SK-N-SH (cell line): ENCODE results near the gene ZNF101. TPM values are rescaled to one million over a fixed set of nuclear protein-coding genes. Genes with fewer than 3 reads are reported as not detected.

ENCODE experiments used
- CTCF ChIA-PET: fragments of 300-600, 350-600 bp; formaldehyde crosslinking; extraction: SDS; loops from one replicate; lab custom pipeline; 2021; lab: Yijun Ruan, JAX
- POLR2A ChIA-PET: fragments of 350-600 bp; sonication (Branson Sonifier 250); formaldehyde crosslinking; extraction: SDS; loops from one replicate; lab custom pipeline; 2020; ENCODE audit warnings: antibody characterized with exemption, inconsistent platforms; lab: Yijun Ruan, JAX
- DNase-seq: peaks from one replicate; pipeline ENCODE4 v3.0.0; 2012
- H2AFZ ChIP-seq: fragments of 200-600 bp; sonication (generic); 2 replicates; pipeline ENCODE4 v1.8.1; 2016; ENCODE audit warnings: antibody characterized with exemption, mild to moderate bottlenecking, low read depth
- H3F3A ChIP-seq: fragments of 200-600 bp; sonication (generic); replicated peaks from 2 replicates; pipeline ENCODE3; 2016; ENCODE audit warnings: antibody characterized with exemption, mild to moderate bottlenecking; ENCODE audit not compliant: insufficient read depth
- H3K27ac ChIP-seq, 2 experiments: fragments of 200-500 bp in 1 of 2; fragments of 200-600 bp in 1 of 2; sonication (Bioruptor generic) in 1 of 2; sonication (generic), shearing (Covaris generic) in 1 of 2; 2 replicates each; pipeline versions ENCODE4 v1.5.1 to v1.6.1; 2014 to 2016; ENCODE audit warnings: low read depth in 2 of 2, inconsistent platforms in 1 of 2, low read length in 1 of 2, mild to moderate bottlenecking in 1 of 2, mixed read lengths in 1 of 2
- H3K27me3 ChIP-seq: fragments of 200-600 bp; sonication (generic), shearing (Covaris generic); 2 replicates; pipeline ENCODE4 v1.6.1; 2016; ENCODE audit warnings: mixed run types; ENCODE audit not compliant: insufficient read depth
- H3K36me3 ChIP-seq, 2 experiments: fragments of 200-500 bp in 1 of 2; fragments of 200-600 bp in 1 of 2; sonication (Bioruptor generic) in 1 of 2; sonication (generic) in 1 of 2; replicated peaks in 1 of 2; 2 replicates each; pipeline versions ENCODE3 to v1.5.1; 2014 to 2016; ENCODE audit warnings: low read length in 1 of 2, mild to moderate bottlenecking in 1 of 2; ENCODE audit not compliant: insufficient read depth in 2 of 2, control insufficient read depth in 1 of 2
- H3K4me1 ChIP-seq, 2 experiments: fragments of 200-500 bp in 1 of 2; fragments of 200-600 bp in 1 of 2; sonication (Bioruptor generic) in 1 of 2; sonication (generic), shearing (Covaris generic) in 1 of 2; 2 replicates each; pipeline versions ENCODE4 v1.5.1 to v1.6.1; 2014 to 2016; ENCODE audit warnings: low read depth in 1 of 2, low read length in 1 of 2, mixed run types in 1 of 2; ENCODE audit not compliant: insufficient read depth in 2 of 2, control insufficient read depth in 1 of 2
- H3K4me2 ChIP-seq: fragments of 200-600 bp; sonication (generic), shearing (Covaris generic); 2 replicates; pipeline ENCODE4 v1.6.1; 2017; ENCODE audit warnings: mixed run types
- H3K4me3 ChIP-seq, 2 experiments: fragments of 200-500 bp in 1 of 2; fragments of 200-600 bp in 1 of 2; sonication (Bioruptor generic) in 1 of 2; sonication (generic), shearing (Covaris generic) in 1 of 2; 2 replicates each; pipeline versions ENCODE4 v1.5.1 to v1.8.1; 2014 to 2016; ENCODE audit warnings: low read depth in 2 of 2, inconsistent platforms in 1 of 2, low read length in 1 of 2, mild to moderate bottlenecking in 1 of 2, mixed read lengths in 1 of 2, moderate library complexity in 1 of 2
- H3K79me2 ChIP-seq: fragments of 200-600 bp; sonication (generic); 2 replicates; pipeline ENCODE4 v1.8.1; 2017; ENCODE audit warnings: mild to moderate bottlenecking; ENCODE audit not compliant: insufficient read depth
- H3K9ac ChIP-seq: fragments of 200-600 bp; sonication (generic); 2 replicates; pipeline ENCODE4 v1.6.1; 2017; ENCODE audit warnings: mixed run types
- H3K9me2 ChIP-seq: fragments of 200-600 bp; sonication (generic); 2 replicates; pipeline ENCODE4 v1.6.1; 2017; ENCODE audit warnings: mixed run types
- H3K9me3 ChIP-seq: fragments of 200-600 bp; sonication (generic); 2 replicates; pipeline ENCODE4 v1.6.1; 2017; ENCODE audit warnings: mixed run types, mild to moderate bottlenecking, moderate library complexity
- H4K20me1 ChIP-seq: fragments of 200-600 bp; sonication (generic); 2 replicates; pipeline ENCODE4 v1.6.1; 2017; ENCODE audit warnings: mild to moderate bottlenecking, mixed run types; ENCODE audit not compliant: insufficient read depth
- CTCF ChIP-seq: fragments of 200-600 bp; sonication (generic); IDR thresholded peaks from 2 replicates; pipeline ENCODE4 v1.6.1; 2017; ENCODE audit warnings: antibody characterized with exemption, mild to moderate bottlenecking, moderate library complexity
- ELF1 ChIP-seq: IDR thresholded peaks from 2 replicates; pipeline ENCODE4 v1.4.0; 2012
- EZH2phosphoT487 ChIP-seq: fragments of 200-600 bp; sonication (generic); IDR thresholded peaks from 2 replicates; pipeline ENCODE4 v1.6.1; 2017; ENCODE audit warnings: low read depth, mixed run types, mild to moderate bottlenecking, antibody characterized with exemption, moderate library complexity, borderline replicate concordance
- FOXJ3 ChIP-seq: sonication (generic); formaldehyde crosslinking; IDR thresholded peaks from 2 replicates; pipeline ENCODE4 v1.5.1; 2020; ENCODE audit warnings: mild to moderate bottlenecking, missing genetic modification reagents
- GATA2 ChIP-seq: sonication (generic); formaldehyde crosslinking; IDR thresholded peaks from 2 replicates; pipeline ENCODE4 v1.5.0; 2020; ENCODE audit warnings: mild to moderate bottlenecking, missing genetic modification reagents
- MEF2A ChIP-seq: IDR thresholded peaks from 2 replicates; pipeline ENCODE4 v1.4.0; 2012; ENCODE audit warnings: low read depth, borderline replicate concordance
- MXI1 ChIP-seq: IDR thresholded peaks from 2 replicates; pipeline ENCODE4 v1.6.1; 2012; ENCODE audit warnings: mild to moderate bottlenecking, low read depth, low read length, improper control_type of control experiment
- NRF1 ChIP-seq: IDR thresholded peaks from 2 replicates; pipeline ENCODE4 v1.6.1; 2012; ENCODE audit warnings: low read depth, mild to moderate bottlenecking, low read length
- RCOR1 ChIP-seq: fragments of 150-350 bp; IDR thresholded peaks from 2 replicates; pipeline ENCODE4 v1.6.1; 2017; ENCODE audit warnings: antibody characterized with exemption, low read length
- RXRA ChIP-seq: IDR thresholded peaks from 2 replicates; pipeline ENCODE4 v1.4.0; 2012; ENCODE audit warnings: low read depth, mild to moderate bottlenecking, borderline replicate concordance
- TEAD4 ChIP-seq: IDR thresholded peaks from 2 replicates; pipeline ENCODE4 v1.4.0; 2012; ENCODE audit warnings: mild to moderate bottlenecking, borderline replicate concordance; ENCODE audit not compliant: insufficient read depth
- USF1 ChIP-seq: IDR thresholded peaks from 2 replicates; pipeline ENCODE4 v1.4.0; 2012; ENCODE audit warnings: low read depth, borderline replicate concordance
- ZBTB33 ChIP-seq: IDR thresholded peaks from 2 replicates; pipeline ENCODE4 v1.4.0; 2012; ENCODE audit warnings: low read depth, borderline replicate concordance
- WGBS: methylation state at CpG from one replicate; pipeline ENCODE4 v1.1.6; 2017; ENCODE audit warnings: low lambda C conversion rate; 5-methylcytosine and 5-hydroxymethylcytosine counted together
- polyA plus RNA-seq, 3 experiments: library from polyadenylated mRNA; depleted of rRNA; stranded (reverse); fragments of >200 nt; gene quantifications; 2 replicates each; pipeline ENCODE4 v1.2.3, GENCODE V29; 2012

The ZNF101 gene
- polyA plus RNA-seq, 1 of the 3 experiments (the other 2 are of a cell fraction) = 2.4 TPM

GRCh38 chr19:19649580-19649995 is 19.1 kb upstream of the ZNF101 start:
- peaks cover 0 to 2% of the 10 kb centered on the region in 2 experiments; a peak in 1 of 4 replicates for H3K4me1 ChIP-seq
- no peak for TF ChIP-seq MXI1
- no peak for TF ChIP-seq USF1
- no peak for TF ChIP-seq EZH2phosphoT487
- H3K9me2 ChIP-seq = no peaks in the 10 kb centered on the region
- no peaks in the 10 kb centered on the region for H3K79me2 ChIP-seq
- peaks cover 3% of the 10 kb centered on the region for H3F3A ChIP-seq
- ChIA-PET POLR2A (no interaction called here), CTCF (interaction anchor here (2.6 to 5.5 kb wide), 2 partner anchors 95 to 117 kb away, joined by 9 to 49 read pairs; no protein-coding TSS in a partner anchor)
- 98% methylated on average over 15 of the region's 22 CpGs for whole genome bisulfite sequencing
- no peak overlapping the region for H3K4me2 ChIP-seq
- H2AFZ ChIP-seq = no peak overlapping the region
- H3K27me3 ChIP-seq = no peaks in the 10 kb centered on the region
- H3K4me3 ChIP-seq = no peak overlapping the region
- no peaks in the 10 kb centered on the region for H4K20me1 ChIP-seq
- peaks cover 7 to 84% of the 10 kb centered on the region in 2 experiments for H3K36me3 ChIP-seq
- H3K9ac ChIP-seq = no peak overlapping the region
- H3K27ac ChIP-seq = no peak overlapping the region
- H3K9me3 ChIP-seq = no peaks in the 10 kb centered on the region
- DNase-seq = no peak

GRCh38 chr19:19650331-19650730 is 18.3 kb upstream of the ZNF101 start:
- H2AFZ ChIP-seq = no peak overlapping the region
- H3F3A ChIP-seq = peaks cover 3% of the 10 kb centered on the region
- CTCF ChIA-PET = interaction anchor here (2.6 to 5.5 kb wide), 2 partner anchors 96 to 118 kb away, joined by 9 to 49 read pairs; no protein-coding TSS in a partner anchor
- no peaks in the 10 kb centered on the region for H3K79me2 ChIP-seq
- H4K20me1 ChIP-seq = no peaks in the 10 kb centered on the region
- H3K4me1 ChIP-seq = peaks cover 0 to 2% of the 10 kb centered on the region in 2 experiments; a peak in 1 of 4 replicates
- H3K9me2 ChIP-seq = no peaks in the 10 kb centered on the region
- no peak for DNase-seq
- WGBS = 100% methylated on average over 9 of the region's 9 CpGs
- H3K36me3 ChIP-seq = peaks cover 7 to 86% of the 10 kb centered on the region in 2 experiments
- no peak overlapping the region for H3K9ac ChIP-seq
- H3K27ac ChIP-seq = no peak overlapping the region; a peak in 1 of 4 replicates
- no peak overlapping the region for H3K4me3 ChIP-seq
- POLR2A ChIA-PET = no interaction called here
- H3K9me3 ChIP-seq = no peaks in the 10 kb centered on the region
- no peaks in the 10 kb centered on the region for H3K27me3 ChIP-seq
- no peak overlapping the region for H3K4me2 ChIP-seq
- TF ChIP-seq RXRA (no peak), EZH2phosphoT487 (no peak), ZBTB33 (no peak), MEF2A (no peak), ELF1 (no peak), NRF1 (no peak), RCOR1 (no peak), FOXJ3 (CRISPR knock-in tag) (no peak), MXI1 (no peak), TEAD4 (no peak), CTCF (no peak), GATA2 (CRISPR knock-in tag) (no peak)
